Right lobe of liver (tissue), 6 donors: ENCODE results near the gene CD300C. TPM values are rescaled to one million over a fixed set of nuclear protein-coding genes. Genes with fewer than 3 reads are reported as not detected.

ENCODE experiments used
- ATAC-seq, 4 donors: fragments of 200-7000 bp; cut with Tn5 transposase; one replicate each; pipeline ENCODE4 v1.9.1; 2020; ENCODE audit warnings: mild to moderate bottlenecking in 4 of 4, moderate library complexity in 4 of 4
- DNase-seq, 3 donors: peaks; one replicate each; pipeline ENCODE4 v3.0.0-alpha.2; 2020
- H3K27ac ChIP-seq, 3 donors: fragments of 200-600 bp; one replicate each; pipeline ENCODE4 v1.8.0; 2022
- H3K27me3 ChIP-seq, 2 donors: fragments of 200-600 bp; one replicate each; pipeline ENCODE4 v1.8.0; 2022
- H3K36me3 ChIP-seq, 4 donors: fragments of 200-600 bp; sonication (generic) in 1 of 4; one replicate each; pipeline versions ENCODE4 v1.5.1 to v1.8.0; 2017 to 2022; ENCODE audit warnings: control low read depth in 1 of 4
- H3K4me1 ChIP-seq, 4 donors: fragments of 200-600 bp; sonication (generic) in 1 of 4; one replicate each; pipeline versions ENCODE4 v1.5.1 to v1.8.0; 2017 to 2022; ENCODE audit warnings: control low read depth in 1 of 4
- H3K4me3 ChIP-seq, 3 donors: fragments of 200-600 bp; one replicate each; pipeline ENCODE4 v1.8.0; 2022
- H3K9me3 ChIP-seq, 4 donors: fragments of 200-600 bp; sonication (generic) in 1 of 4; one replicate each; pipeline versions ENCODE4 v1.5.1 to v1.8.0; 2017 to 2022; ENCODE audit warnings: control low read depth in 1 of 4
- CTCF ChIP-seq, 4 donors: fragments of 200-600 bp in 3 of 4; fragments of 450-650 bp in 1 of 4; IDR thresholded peaks; one replicate each; pipeline versions ENCODE4 v1.5.1 to v1.8.0; 2016 to 2022; ENCODE audit warnings: antibody characterized with exemption in 4 of 4, mild to moderate bottlenecking in 2 of 4
- POLR2A ChIP-seq: fragments of 450-650 bp; IDR thresholded peaks from one replicate; pipeline ENCODE4 v1.6.1; 2017; ENCODE audit warnings: antibody characterized with exemption, mild to moderate bottlenecking
- WGBS: methylation state at CpG from one replicate; pipeline ENCODE4 v1.1.6; 2018; ENCODE audit warnings: low coverage, low lambda C conversion rate; ENCODE audit not compliant: insufficient coverage; ENCODE audit errors: missing lambda C conversion rate; 5-methylcytosine and 5-hydroxymethylcytosine counted together
- intact Hi-C, 2 donors: fragments of 100-400 bp; cut with DNase I; formaldehyde crosslinking; loops; one replicate each; pipeline versions ENCODE4 v1.11.2 to v1.14.1; 2022
- total RNA-seq, 6 experiments: library from RNA; depleted of rRNA in 2 of 6; stranded (reverse); fragments of >200 nt in 2 of 6; fragmentation: NEBNext Ultra II Directional in 3 of 6; extraction: Animal tissue kit (Norgen Biotek cat#: 25700) in 3 of 6; gene quantifications; one replicate each; pipeline versions ENCODE4 v1.1.0 to v1.2.4, GENCODE V29; 2016 to 2023
- donor health status: DM: no; HTN: yes; CAD: no.
- donor health status: DM: no; HTN: no; CAD: no.
- donor health status: DM: no; HTN: no; CAD: no.
- donor health status: DM: no; HTN: yes; CAD: no.
- donor health status: DM: no; HTN: yes; CAD: no.

The CD300C gene
- total RNA-seq, 6 experiments from 2014 or later: 0.22 to 2.7 (median 0.41) TPM

- peak in 1 of 3 donors; percentile 44 for DNase-seq
- H3K27ac ChIP-seq: no peak within 1 kb of the TSS
- H3K9me3 ChIP-seq: no peaks in the 10 kb centered on the region
- H3K36me3 ChIP-seq: no peaks in the 10 kb centered on the region
- 34% methylated on average over 10 of the region's 10 CpGs for WGBS
- no peak for TF ChIP-seq POLR2A
- TF ChIP-seq CTCF (IDR thresholded peaks at IDR 0.05): no peak
- no peaks in the 10 kb centered on the region for H3K4me1 ChIP-seq
- ATAC-seq: peak in 2 of 4 donors; percentile 19 to 28
- intact Hi-C loops: no loop called here
- no peaks in the 10 kb centered on the region for H3K27me3 ChIP-seq
- H3K4me3 ChIP-seq: no peak within 1 kb of the TSS
These were observed 14.6 kb downstream of the CD300C start, which contains the start of gene CD300LB for GRCh38 chr17:74531231-74531761. TSS of gene CD300LB (minus strand) at chr17:74531475. CDS start at chr17:74531350, 125 bp downstream.

- ATAC-seq (no peak), DNase-seq (peak in 1 of 3 donors; percentile 35)
- H3K27me3 ChIP-seq: no peaks in the 10 kb centered on the region
- H3K27ac ChIP-seq: no peak overlapping the region
- H3K4me3 ChIP-seq: no peak overlapping the region
- no peaks in the 10 kb centered on the region for H3K4me1 ChIP-seq
- no peaks in the 10 kb centered on the region for H3K9me3 ChIP-seq
- intact Hi-C loops: no loop called here
- WGBS: 42% methylated on average over 5 of the region's 5 CpGs
- H3K36me3 ChIP-seq: no peaks in the 10 kb centered on the region
- no peak for TF ChIP-seq CTCF (IDR thresholded peaks at IDR 0.05)
- no peak for TF ChIP-seq POLR2A
These were observed 15.1 kb downstream of the CD300C start for GRCh38 chr17:74530831-74531150.

DNA sequence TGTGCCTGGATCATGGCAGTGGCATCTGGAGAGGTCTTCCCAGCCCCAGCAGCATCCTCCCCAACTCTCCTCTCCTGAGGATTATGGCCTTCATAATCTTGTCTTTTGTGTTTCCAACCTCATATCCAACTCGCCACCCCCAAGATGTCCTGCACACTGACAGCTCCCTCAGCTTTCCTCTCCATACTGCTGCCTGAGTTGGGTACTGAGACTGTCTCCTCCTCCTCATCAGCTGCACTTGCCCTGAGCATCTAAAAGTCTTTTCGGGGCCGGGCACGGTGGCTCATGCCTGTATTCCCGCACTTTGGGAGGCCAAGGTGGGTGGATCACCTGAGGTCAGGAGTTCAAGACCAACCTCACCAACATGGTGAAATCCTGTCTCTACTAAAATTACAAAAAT is 16.7 kb downstream of the CD300C start:
- no peaks in the 10 kb centered on the region for H3K4me1 ChIP-seq
- 39% methylated on average over 5 of the region's 5 CpGs for WGBS
- H3K9me3 ChIP-seq: no peaks in the 10 kb centered on the region
- no peak overlapping the region for H3K4me3 ChIP-seq
- H3K27me3 ChIP-seq: no peaks in the 10 kb centered on the region
- DNase-seq (peak in 1 of 3 donors; percentile 41), ATAC-seq (no peak)
- H3K36me3 ChIP-seq: no peaks in the 10 kb centered on the region
- no peak overlapping the region for H3K27ac ChIP-seq
- intact Hi-C loops: no loop called here
- no peak for TF ChIP-seq POLR2A
- TF ChIP-seq CTCF (IDR thresholded peaks at IDR 0.05): no peak

- H3K27ac ChIP-seq: no peak overlapping the region
These were observed 17.3 kb downstream of the CD300C start for GRCh38 chr17:74528491-74529199.

More at GRCh38 chr17:74528491-74529199, 17.3 kb downstream of the CD300C start:
- H3K9me3 ChIP-seq: no peaks in the 10 kb centered on the region
- intact Hi-C loops: no loop called here
- H3K36me3 ChIP-seq: no peaks in the 10 kb centered on the region
- DNase-seq (peak in 1 of 3 donors; percentile 48), ATAC-seq (peak; percentile 37 to 58 (median 54))
- 59% methylated on average over 5 of the region's 8 CpGs for WGBS
- H3K27me3 ChIP-seq: no peaks in the 10 kb centered on the region
- H3K4me1 ChIP-seq: no peaks in the 10 kb centered on the region
- H3K4me3 ChIP-seq: no peak overlapping the region
- no peak for TF ChIP-seq POLR2A
- TF ChIP-seq CTCF (IDR thresholded peaks at IDR 0.05): no peak
